HepG2 (cell line): ENCODE results near the gene OTOP2. TPM values are rescaled to one million over a fixed set of nuclear protein-coding genes. Genes with fewer than 3 reads are reported as not detected.

Source experiments
- ARID5B ChIP-seq: IDR thresholded peaks from 2 replicates; pipeline ENCODE4 v1.4.0; 2020; ENCODE audit warnings: mild to moderate bottlenecking, missing genetic modification reagents
- ELF3 ChIP-seq: IDR thresholded peaks from 2 replicates; pipeline ENCODE4 v1.6.1; 2016; ENCODE audit warnings: missing genetic modification reagents, missing compliant biosample characterization
- GATA4 ChIP-seq: sonication (generic); IDR thresholded peaks from 2 replicates; pipeline ENCODE4 v1.6.1; 2016; ENCODE audit warnings: antibody characterized with exemption, low read depth, borderline replicate concordance
- MAX ChIP-seq: IDR thresholded peaks from 2 replicates; pipeline ENCODE4 v1.6.1; 2012; ENCODE audit warnings: inconsistent platforms
- RARG ChIP-seq: sonication (generic); formaldehyde crosslinking; IDR thresholded peaks from 2 replicates; pipeline ENCODE4 v1.4.0; 2020; ENCODE audit warnings: low read depth, mild to moderate bottlenecking, missing genetic modification reagents
- SAFB2 ChIP-seq: sonication (generic); formaldehyde crosslinking; IDR thresholded peaks from 2 replicates; pipeline ENCODE4 v1.5.1; 2020; ENCODE audit warnings: missing genetic modification reagents, low read depth, mild to moderate bottlenecking, borderline replicate concordance
- SNAI1 ChIP-seq: sonication (generic); formaldehyde crosslinking; IDR thresholded peaks from 2 replicates; pipeline ENCODE4 v1.5.0; 2020; ENCODE audit warnings: mild to moderate bottlenecking, missing genetic modification reagents, borderline replicate concordance
- TAF1 ChIP-seq: sonication (generic); formaldehyde crosslinking; IDR thresholded peaks from 2 replicates; pipeline ENCODE4 v1.4.0; 2020; ENCODE audit warnings: missing genetic modification reagents
- TEAD3 ChIP-seq: optimal IDR thresholded peaks from 2 replicates; pipeline ENCODE3; 2016; ENCODE audit warnings: borderline replicate concordance
- TOPORS ChIP-seq: sonication (generic); formaldehyde crosslinking; IDR thresholded peaks from 2 replicates; pipeline ENCODE4 v1.8.0; 2023; ENCODE audit warnings: mild to moderate bottlenecking, missing genetic modification reagents
- YEATS2 ChIP-seq: sonication (generic); formaldehyde crosslinking; IDR thresholded peaks from 2 replicates; pipeline ENCODE4 v1.4.0; 2020; ENCODE audit warnings: missing genetic modification reagents, borderline replicate concordance
- ZNF121 ChIP-seq: sonication (generic); formaldehyde crosslinking; IDR thresholded peaks from 2 replicates; pipeline ENCODE4 v1.5.0; 2020; ENCODE audit warnings: mild to moderate bottlenecking, missing genetic modification reagents
- ZNF639 ChIP-seq: conservative IDR thresholded peaks from 2 replicates; pipeline ENCODE4 v1.6.1; 2018; ENCODE audit warnings: missing genetic modification reagents
- ZNF766 ChIP-seq: sonication (generic); formaldehyde crosslinking; IDR thresholded peaks from 2 replicates; pipeline ENCODE4 v1.5.0; 2020; ENCODE audit warnings: missing genetic modification reagents, borderline replicate concordance
- polyA plus RNA-seq, 8 experiments: library from polyadenylated mRNA; depleted of rRNA in 3 of 8; stranded (reverse) in 7 of 8; unstranded in 1 of 8; fragments of >200 nt; fragmentation: Illumina TruSeq in 4 of 8; extraction: Trizol in 4 of 8; gene quantifications; 2 replicates each; pipeline versions ENCODE4 v1.2.1 to v1.2.3, GENCODE V29; 2011 to 2016; ENCODE audit warnings: low read depth in 4 of 8, missing spikeins in 1 of 8, mixed read lengths in 1 of 8; ENCODE audit not compliant: insufficient read depth in 1 of 8
- total RNA-seq, 5 experiments: library from RNA; depleted of rRNA; stranded (reverse); fragments of >200 nt; fragmentation: Illumina TruSeq; extraction: Trizol; gene quantifications; 2 replicates each; pipeline ENCODE4 v1.2.3, GENCODE V29; 2016; ENCODE audit warnings: low read depth in 1 of 5
- TF ChIP-seq, protein P1 (sequence below): sonication (generic); formaldehyde crosslinking; IDR thresholded peaks from 2 replicates; pipeline ENCODE4 v1.4.0; 2020; ENCODE audit warnings: mild to moderate bottlenecking, missing genetic modification reagents, borderline replicate concordance
- TF ChIP-seq, protein P2 (sequence below): sonication (generic); formaldehyde crosslinking; IDR thresholded peaks from 2 replicates; pipeline ENCODE4 v1.5.0; 2020; ENCODE audit warnings: missing genetic modification reagents

OTOP2 gene
- total and polyA plus RNA-seq, 2 of the 13 experiments (the other 11 are each of a cell fraction or from before 2014, with no cell fraction given) = not detected

DNA sequence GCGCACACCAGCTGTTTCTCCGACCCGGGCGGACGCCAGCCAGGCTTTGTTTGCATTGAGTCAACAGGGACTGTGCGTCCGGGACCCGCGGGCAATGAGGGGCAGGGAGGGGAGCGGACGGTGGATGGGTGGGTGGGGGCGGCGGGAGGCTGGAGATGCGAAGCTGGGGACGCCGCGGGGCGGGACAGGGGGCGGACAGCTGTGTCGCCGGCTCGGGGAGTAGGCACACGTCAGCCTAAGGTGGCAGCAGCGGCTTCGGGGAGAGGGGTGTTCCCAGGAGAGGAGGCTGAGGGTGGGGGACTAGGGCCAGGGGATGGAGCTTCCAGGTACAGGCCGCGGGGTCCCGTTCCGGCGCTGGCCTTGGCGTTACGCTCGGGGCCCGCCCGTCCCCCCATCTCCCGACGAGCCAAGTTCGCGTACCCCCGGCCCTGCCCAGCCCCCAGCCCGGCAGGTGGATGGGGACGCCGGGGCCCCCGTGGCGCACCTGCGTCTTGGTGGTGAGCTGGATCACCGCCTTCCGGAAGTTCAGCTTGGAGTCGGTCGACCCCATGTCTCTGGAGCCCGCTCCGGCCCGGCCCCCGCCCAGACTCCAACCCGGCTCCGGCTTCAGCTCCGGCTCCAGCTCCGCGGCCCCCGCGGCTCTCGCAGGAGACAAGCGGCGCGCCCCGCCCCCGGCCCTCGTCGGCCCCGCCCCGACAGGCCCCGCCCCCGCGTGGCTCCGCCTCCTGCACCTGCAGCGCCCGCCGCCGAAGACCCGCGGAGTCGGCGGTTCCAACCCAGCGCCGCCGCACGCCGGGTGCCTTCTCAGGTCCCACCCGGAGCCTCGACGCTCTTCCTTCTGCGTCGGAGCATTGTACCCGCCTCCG, 48.3 kb downstream of the OTOP2 start, which contains the start of gene HID1 (continued):
- TF ChIP-seq RARG (no peak), ZNF766 (CRISPR knock-in tag) (0 out of 2 replicates have a peak, but pooled peaks have one; percentile 37), ELF3 (CRISPR knock-in tag) (0 out of 2 replicates have a peak, but pooled peaks have one; percentile 34), SNAI1 (peak; percentile 38; the same call in 1 of the 2 replicates), ARID5B (CRISPR knock-in tag) (peak; percentile 52; the same call in 1 of the 2 replicates), MAX (peak; percentile 66), ZNF121 (no peak), TAF1 (CRISPR knock-in tag) (no peak), GATA4 (no peak), TEAD3 (CRISPR knock-in tag) (peak; percentile 35), ZNF639 (CRISPR knock-in tag) (no peak; the same call in 1 of the 2 replicates), TOPORS (CRISPR knock-in tag) (0 out of 2 replicates have a peak, but pooled peaks have one; percentile 9), SAFB2 (CRISPR knock-in tag) (peak; percentile 85), YEATS2 (CRISPR knock-in tag) (peak; percentile 43; the same call in 1 of the 2 replicates)
- TF ChIP-seq, protein P1, sequence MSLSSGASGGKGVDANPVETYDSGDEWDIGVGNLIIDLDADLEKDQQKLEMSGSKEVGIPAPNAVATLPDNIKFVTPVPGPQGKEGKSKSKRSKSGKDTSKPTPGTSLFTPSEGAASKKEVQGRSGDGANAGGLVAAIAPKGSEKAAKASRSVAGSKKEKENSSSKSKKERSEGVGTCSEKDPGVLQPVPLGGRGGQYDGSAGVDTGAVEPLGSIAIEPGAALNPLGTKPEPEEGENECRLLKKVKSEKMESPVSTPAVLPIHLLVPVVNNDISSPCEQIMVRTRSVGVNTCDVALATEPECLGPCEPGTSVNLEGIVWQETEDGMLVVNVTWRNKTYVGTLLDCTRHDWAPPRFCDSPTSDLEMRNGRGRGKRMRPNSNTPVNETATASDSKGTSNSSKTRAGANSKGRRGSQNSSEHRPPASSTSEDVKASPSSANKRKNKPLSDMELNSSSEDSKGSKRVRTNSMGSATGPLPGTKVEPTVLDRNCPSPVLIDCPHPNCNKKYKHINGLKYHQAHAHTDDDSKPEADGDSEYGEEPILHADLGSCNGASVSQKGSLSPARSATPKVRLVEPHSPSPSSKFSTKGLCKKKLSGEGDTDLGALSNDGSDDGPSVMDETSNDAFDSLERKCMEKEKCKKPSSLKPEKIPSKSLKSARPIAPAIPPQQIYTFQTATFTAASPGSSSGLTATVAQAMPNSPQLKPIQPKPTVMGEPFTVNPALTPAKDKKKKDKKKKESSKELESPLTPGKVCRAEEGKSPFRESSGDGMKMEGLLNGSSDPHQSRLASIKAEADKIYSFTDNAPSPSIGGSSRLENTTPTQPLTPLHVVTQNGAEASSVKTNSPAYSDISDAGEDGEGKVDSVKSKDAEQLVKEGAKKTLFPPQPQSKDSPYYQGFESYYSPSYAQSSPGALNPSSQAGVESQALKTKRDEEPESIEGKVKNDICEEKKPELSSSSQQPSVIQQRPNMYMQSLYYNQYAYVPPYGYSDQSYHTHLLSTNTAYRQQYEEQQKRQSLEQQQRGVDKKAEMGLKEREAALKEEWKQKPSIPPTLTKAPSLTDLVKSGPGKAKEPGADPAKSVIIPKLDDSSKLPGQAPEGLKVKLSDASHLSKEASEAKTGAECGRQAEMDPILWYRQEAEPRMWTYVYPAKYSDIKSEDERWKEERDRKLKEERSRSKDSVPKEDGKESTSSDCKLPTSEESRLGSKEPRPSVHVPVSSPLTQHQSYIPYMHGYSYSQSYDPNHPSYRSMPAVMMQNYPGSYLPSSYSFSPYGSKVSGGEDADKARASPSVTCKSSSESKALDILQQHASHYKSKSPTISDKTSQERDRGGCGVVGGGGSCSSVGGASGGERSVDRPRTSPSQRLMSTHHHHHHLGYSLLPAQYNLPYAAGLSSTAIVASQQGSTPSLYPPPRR = peak; percentile 59; the same call in 1 of the 2 replicates
- TF ChIP-seq, protein P2, sequence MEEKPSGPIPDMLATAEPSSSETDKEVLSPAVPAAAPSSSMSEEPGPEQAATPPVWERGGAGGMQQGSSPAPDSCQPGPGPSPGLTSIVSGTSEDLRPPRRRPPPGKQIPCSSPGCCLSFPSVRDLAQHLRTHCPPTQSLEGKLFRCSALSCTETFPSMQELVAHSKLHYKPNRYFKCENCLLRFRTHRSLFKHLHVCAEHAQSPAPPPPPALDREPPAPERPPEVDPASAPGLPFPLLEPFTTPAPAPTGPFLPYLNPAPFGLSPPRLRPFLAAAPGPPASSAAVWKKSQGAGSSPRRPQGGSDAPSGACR (CRISPR knock-in tag) = peak; percentile 66
